ENCODE measurements around the gene TRIM15.

Gene TRIM15

DNA sequence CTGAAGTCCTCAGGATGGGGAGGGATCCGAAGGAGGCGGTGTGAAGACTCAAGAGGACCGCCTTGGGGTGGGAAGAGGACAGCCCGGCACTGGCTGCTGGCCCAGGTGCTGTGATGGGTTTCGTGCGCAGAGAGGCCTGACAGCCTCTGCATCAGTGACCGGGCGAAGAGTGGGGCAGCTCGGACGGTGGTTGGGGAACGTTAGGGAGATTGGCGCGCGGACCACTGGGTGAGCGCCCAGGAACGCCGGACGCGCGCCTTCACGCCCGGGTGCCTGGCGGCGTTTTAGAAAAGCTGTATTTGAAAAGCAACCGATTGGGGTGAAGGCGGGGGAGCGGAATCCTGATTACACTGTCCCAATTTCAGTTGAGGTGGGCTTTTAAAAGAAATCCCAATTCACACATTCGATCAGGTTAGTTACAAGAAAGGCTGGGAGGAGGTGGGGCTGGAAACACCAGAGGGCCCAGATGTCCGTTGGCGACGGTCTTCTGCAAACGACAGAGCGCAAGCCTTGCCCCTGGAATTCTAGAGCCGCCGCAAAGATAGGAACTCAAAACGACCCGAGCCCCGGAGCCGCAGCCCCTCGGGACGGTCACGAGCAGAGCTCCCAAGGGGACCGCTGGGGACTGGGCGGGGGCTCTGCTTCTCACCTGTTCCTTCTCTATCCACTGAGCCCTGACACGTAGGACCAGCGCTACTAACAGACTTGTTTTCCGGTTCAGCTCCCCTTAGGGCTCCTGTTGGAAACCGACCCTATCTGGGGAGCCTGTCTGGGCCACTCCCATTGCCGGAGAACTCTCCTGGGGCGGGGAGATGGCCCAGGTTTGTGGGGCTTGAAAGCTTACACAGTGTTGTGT, 35.9 kb upstream of the TRIM15 start:
- no peak overlapping the region for H3K4me3 ChIP-seq (replicated peaks in 1 of 2; ENCODE audit: low read depth in 2 of 2, low read length in 2 of 2)
- TF ChIP-seq, protein P1, sequence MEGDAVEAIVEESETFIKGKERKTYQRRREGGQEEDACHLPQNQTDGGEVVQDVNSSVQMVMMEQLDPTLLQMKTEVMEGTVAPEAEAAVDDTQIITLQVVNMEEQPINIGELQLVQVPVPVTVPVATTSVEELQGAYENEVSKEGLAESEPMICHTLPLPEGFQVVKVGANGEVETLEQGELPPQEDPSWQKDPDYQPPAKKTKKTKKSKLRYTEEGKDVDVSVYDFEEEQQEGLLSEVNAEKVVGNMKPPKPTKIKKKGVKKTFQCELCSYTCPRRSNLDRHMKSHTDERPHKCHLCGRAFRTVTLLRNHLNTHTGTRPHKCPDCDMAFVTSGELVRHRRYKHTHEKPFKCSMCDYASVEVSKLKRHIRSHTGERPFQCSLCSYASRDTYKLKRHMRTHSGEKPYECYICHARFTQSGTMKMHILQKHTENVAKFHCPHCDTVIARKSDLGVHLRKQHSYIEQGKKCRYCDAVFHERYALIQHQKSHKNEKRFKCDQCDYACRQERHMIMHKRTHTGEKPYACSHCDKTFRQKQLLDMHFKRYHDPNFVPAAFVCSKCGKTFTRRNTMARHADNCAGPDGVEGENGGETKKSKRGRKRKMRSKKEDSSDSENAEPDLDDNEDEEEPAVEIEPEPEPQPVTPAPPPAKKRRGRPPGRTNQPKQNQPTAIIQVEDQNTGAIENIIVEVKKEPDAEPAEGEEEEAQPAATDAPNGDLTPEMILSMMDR (IDR thresholded peaks at IDR 0.05; ENCODE audit: low read depth, low read length): no peak
- no peak for DNase-seq (ENCODE audit: low read depth in 2 of 2)

DNA sequence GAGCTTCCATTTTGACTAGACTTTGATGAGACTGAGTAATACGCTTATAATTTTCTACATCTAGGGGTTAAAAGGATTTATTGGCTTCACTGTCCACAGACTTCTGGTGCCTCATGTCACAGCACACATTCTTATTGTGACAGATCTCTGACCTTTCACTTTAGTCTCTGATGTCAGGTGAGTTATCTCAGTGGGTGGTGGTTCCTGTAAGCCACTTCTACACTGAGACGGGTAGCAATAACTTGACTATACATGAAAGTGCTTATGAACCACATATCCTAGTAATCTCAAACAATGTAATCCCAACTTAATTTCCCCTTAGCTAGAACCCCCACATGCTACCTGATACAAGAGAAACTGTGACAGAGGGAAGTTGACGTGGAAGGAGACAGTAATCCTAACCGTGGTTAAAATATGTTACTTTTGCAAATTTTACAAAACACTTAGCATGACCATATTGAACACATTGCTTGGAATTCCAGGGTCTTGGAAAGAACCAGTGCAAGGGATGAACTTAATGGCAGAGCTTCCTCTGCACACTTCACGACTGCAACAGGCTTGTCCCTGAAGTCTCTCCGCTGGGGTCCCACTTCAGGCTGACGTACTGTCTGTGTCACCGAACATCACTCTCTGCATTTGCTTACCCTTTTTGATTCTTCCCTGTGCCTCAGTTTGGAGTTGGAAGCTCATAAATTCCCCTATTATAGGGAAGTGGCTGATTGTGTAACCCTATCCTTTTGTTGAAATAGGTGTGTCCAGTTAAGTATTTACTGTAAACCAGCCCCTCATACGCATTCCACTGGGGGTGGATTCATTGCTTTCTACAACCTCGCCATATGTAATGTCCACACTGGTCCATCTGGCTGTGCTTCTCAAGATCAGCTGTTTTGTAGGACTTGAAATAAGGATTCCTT, 33.8 kb upstream of the TRIM15 start:
- DNase-seq (ENCODE audit: low read depth in 2 of 2): no peak
- no peak overlapping the region for H3K4me3 ChIP-seq (replicated peaks in 1 of 2; ENCODE audit: low read depth in 2 of 2, low read length in 2 of 2)
- TF ChIP-seq, protein P1 (IDR thresholded peaks at IDR 0.05; ENCODE audit: low read depth, low read length): no peak

DNA sequence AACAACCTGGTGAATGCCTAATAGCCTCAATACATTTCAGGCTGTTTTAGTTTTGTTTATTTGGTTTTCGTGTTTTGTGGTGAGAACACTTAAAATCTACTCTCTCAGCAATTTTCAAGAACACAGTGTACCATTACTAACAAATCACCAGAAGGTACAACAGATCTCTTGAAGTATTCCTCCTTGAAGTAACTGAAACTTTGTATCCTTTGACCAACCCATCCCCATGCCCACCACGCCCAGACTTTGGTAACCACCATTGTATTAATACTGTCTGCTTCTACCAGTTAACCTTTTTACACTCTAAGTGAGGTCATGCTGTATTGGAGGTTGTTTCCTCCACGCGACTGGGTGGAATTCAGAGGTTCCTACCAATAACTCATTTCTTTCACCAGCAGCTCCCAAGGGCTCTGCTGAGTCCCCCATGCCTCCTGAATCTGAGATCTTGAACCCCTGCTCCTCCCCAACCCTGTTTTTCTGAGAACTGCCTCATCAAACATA, 33.1 kb upstream of the TRIM15 start:
- no peak overlapping the region for H3K4me3 ChIP-seq (replicated peaks in 1 of 2; ENCODE audit: low read depth in 2 of 2, low read length in 2 of 2)
- TF ChIP-seq, protein P1 (IDR thresholded peaks at IDR 0.05; ENCODE audit: low read depth, low read length): no peak
- DNase-seq (ENCODE audit: low read depth in 2 of 2): no peak

DNA sequence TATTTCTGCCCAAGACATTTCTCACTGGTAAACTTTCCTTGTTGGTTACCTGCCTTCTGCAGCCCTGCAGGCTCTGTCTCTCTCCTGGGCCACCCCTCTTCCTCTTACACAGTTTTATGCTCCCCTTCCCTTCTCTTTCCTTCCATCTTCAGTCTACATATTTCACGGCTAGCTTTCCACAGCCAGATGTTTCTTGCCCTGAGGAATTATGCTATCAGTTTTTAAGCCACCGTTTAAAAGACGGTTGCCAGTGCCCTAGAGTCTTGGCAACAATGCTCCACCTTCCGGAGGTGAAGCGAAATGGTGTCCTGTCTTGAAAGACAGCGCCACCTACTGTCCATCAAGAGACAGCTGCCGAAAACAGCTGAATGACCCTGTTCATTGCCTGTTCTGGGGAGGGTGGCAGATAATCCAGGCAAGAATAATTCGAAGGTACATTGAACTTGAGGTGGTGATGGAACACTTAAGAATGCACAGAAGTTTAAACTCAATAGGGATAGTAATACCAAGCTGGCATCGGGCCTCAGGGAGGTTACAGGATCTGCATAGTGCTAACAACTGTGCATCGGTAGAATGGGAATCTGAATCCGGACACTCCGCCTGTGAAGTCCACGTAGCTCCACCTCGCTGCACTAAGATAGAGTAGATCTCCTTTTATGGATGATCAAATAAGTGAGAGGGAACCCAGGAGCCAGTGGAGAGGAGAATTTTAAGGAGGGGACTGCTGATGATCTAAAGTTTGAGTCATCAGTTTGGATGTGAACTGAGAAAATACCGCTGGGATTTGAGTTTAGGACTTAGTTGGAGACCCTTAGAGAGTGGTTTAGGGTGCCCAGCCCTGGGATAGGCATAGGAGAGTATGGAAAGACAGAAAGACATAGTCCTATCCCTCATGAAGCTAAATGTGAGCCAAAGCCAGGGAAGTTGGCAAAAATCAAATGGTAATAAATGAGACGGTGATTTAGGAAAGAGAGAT, 32.2 kb upstream of the TRIM15 start:
- TF ChIP-seq, protein P1 (IDR thresholded peaks at IDR 0.05; ENCODE audit: low read depth, low read length): peak; percentile 100
- no peak overlapping the region for H3K4me3 ChIP-seq (replicated peaks in 1 of 2; ENCODE audit: low read depth in 2 of 2, low read length in 2 of 2)
- peak; percentile 87 to 90 for DNase-seq (ENCODE audit: low read depth in 2 of 2)

DNA sequence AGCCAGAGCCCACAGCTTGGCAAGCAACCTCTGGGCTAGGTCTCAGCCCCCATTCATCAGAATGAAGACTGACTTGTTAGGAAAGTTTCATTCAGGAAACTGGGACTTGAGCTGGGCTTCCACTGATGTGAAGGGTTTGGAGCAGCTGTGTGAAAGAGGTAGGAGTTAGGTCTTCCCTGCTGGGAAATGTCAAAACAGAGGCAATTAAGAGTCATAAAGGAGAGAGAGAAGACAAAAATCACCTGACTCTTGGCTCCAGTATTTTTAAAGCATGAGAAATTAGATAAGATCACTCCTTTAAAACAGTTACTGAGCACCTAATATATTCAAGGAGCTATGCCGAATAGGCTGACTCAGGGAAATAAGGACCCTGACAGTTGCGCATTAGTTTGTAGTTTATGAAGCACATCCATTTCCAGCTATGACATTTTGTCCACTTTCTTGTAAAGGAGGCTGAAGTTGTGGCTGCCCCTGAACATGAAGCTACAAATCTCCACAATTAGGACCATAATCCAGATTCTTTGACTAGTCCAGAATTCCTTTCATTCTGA, 31.3 kb upstream of the TRIM15 start:
- DNase-seq (ENCODE audit: low read depth in 2 of 2): no peak
- TF ChIP-seq, protein P1 (IDR thresholded peaks at IDR 0.05; ENCODE audit: low read depth, low read length): no peak
- no peak overlapping the region for H3K4me3 ChIP-seq (replicated peaks in 1 of 2; ENCODE audit: low read depth in 2 of 2, low read length in 2 of 2)

Data from cardiac fibroblast (primary cell).